GM23248 (cell line): ENCODE measurements around the gene ABR. TPM values are rescaled to one million over a fixed set of nuclear protein-coding genes. Genes with fewer than 3 reads are reported as not detected.
A peak's percentile ranks its signal among the peaks of the same experiment; 100 is the strongest.
"Not testable (repeated sequence)": the region's sequence is repeated elsewhere in the genome, so short reads cannot be mapped to it uniquely, and the experiment has no call there.

Experiments
- DNase-seq: peaks from one replicate; pipeline ENCODE4 v3.0.0-alpha.2; 2015
- H2AFZ ChIP-seq: fragments of 200-600 bp; sonication (generic); 2 replicates; pipeline ENCODE4 v1.6.1; 2016; ENCODE audit warnings: antibody characterized with exemption
- H3F3A ChIP-seq: fragments of 200-600 bp; sonication (generic); 2 replicates; pipeline ENCODE4 v1.6.1; 2016; ENCODE audit warnings: mild to moderate bottlenecking, antibody characterized with exemption, mixed run types; ENCODE audit not compliant: insufficient read depth
- H3K27ac ChIP-seq: fragments of 200-600 bp; sonication (generic); 2 replicates; pipeline ENCODE4 v1.5.1; 2016; ENCODE audit warnings: mild to moderate bottlenecking
- H3K27me3 ChIP-seq: fragments of 200-600 bp; sonication (generic); replicated peaks from 2 replicates; pipeline ENCODE4 v1.6.1; 2016; ENCODE audit warnings: mild to moderate bottlenecking; ENCODE audit not compliant: insufficient read depth
- H3K36me3 ChIP-seq: fragments of 200-600 bp; sonication (generic); 2 replicates; pipeline ENCODE4 v1.6.1; 2016; ENCODE audit warnings: low read depth, mild to moderate bottlenecking
- H3K4me1 ChIP-seq: fragments of 200-600 bp; sonication (generic); 2 replicates; pipeline ENCODE4 v1.6.1; 2016; ENCODE audit warnings: mild to moderate bottlenecking; ENCODE audit not compliant: insufficient read depth
- H3K4me2 ChIP-seq: fragments of 200-600 bp; sonication (generic); one replicate; pipeline ENCODE4 v1.6.1; 2016; ENCODE audit warnings: mild to moderate bottlenecking; ENCODE audit not compliant: unreplicated experiment
- H3K4me3 ChIP-seq: fragments of 200-600 bp; sonication (generic); 2 replicates; pipeline ENCODE4 v1.5.1; 2016; ENCODE audit warnings: mild to moderate bottlenecking
- H3K79me2 ChIP-seq: fragments of 200-600 bp; sonication (generic); 2 replicates; pipeline ENCODE4 v1.6.1; 2016; ENCODE audit warnings: mild to moderate bottlenecking; ENCODE audit not compliant: insufficient read depth
- H3K9ac ChIP-seq: fragments of 200-600 bp; sonication (generic); 2 replicates; pipeline ENCODE4 v1.6.1; 2016; ENCODE audit warnings: mild to moderate bottlenecking
- H3K9me2 ChIP-seq: fragments of 200-600 bp; sonication (generic); 2 replicates; pipeline ENCODE4 v1.6.1; 2016; ENCODE audit warnings: mixed run types, mild to moderate bottlenecking, moderate library complexity; ENCODE audit not compliant: insufficient read depth
- H3K9me3 ChIP-seq: fragments of 200-600 bp; sonication (generic); one replicate; pipeline ENCODE4 v1.6.1; 2017; ENCODE audit warnings: low read depth
- H4K20me1 ChIP-seq: fragments of 200-600 bp; sonication (generic); 2 replicates; pipeline ENCODE4 v1.6.0; 2016; ENCODE audit not compliant: insufficient read depth
- EZH2 ChIP-seq: fragments of 200-600 bp; sonication (generic); IDR thresholded peaks from 2 replicates; pipeline ENCODE4 v1.6.1; 2018; ENCODE audit warnings: antibody characterized with exemption, mild to moderate bottlenecking; ENCODE audit not compliant: insufficient read depth, poor library complexity, severe bottlenecking
- EZH2phosphoT487 ChIP-seq: fragments of 200-600 bp; sonication (generic); IDR thresholded peaks from 2 replicates; pipeline ENCODE4 v1.6.1; 2018; ENCODE audit warnings: antibody characterized with exemption, moderate library complexity, mild to moderate bottlenecking, low read depth; ENCODE audit not compliant: insufficient read depth
- WGBS, 2 experiments: methylation state at CpG; one replicate each; pipeline ENCODE4 v1.1.6; 2015 to 2017; ENCODE audit warnings: low lambda C conversion rate in 2 of 2, low coverage in 1 of 2; ENCODE audit errors: missing lambda C conversion rate in 2 of 2; 5-methylcytosine and 5-hydroxymethylcytosine counted together
- in situ Hi-C: fragments of 300-500 bp; cut with MboI; formaldehyde crosslinking; loops from 2 replicates; pipeline ENCODE4 v1.15.0; 2020
- polyA plus RNA-seq: library from polyadenylated mRNA; unstranded; fragments of >200 nt; fragmentation: Nextera tagmentation; extraction: Ambion mirVana; gene quantifications from 2 replicates; pipeline ENCODE4 v1.2.1, GENCODE V29; 2016
- total RNA-seq: library from RNA; depleted of rRNA; stranded (reverse); fragments of >200 nt; shearing (Covaris generic); gene quantifications from 2 replicates; pipeline ENCODE4 v1.2.3, GENCODE V29; 2014

The ABR gene
- total and polyA plus RNA-seq, 2 experiments from 2014 or later: 24.4 to 38.2 TPM

- in situ Hi-C loops: no loop called here
- H3K4me3 ChIP-seq: no peak overlapping the region
- peaks cover 38% of the 10 kb centered on the region for H3K79me2 ChIP-seq
- WGBS, 2 experiments: 46 to 49% methylated on average over 15 of the region's 15 CpGs
- no peaks in the 10 kb centered on the region for H3K9me2 ChIP-seq
- no peaks in the 10 kb centered on the region for H3K27me3 ChIP-seq
- H3K36me3 ChIP-seq: peaks cover 17% of the 10 kb centered on the region; the same call in 1 of the 2 replicates
- no peaks in the 10 kb centered on the region; the same call in 1 of the 2 replicates for H4K20me1 ChIP-seq
- no peak overlapping the region for H3K4me2 ChIP-seq
- peaks cover 44% of the 10 kb centered on the region for H3F3A ChIP-seq
- peaks cover 40% of the 10 kb centered on the region for H3K4me1 ChIP-seq
- H3K9me3 ChIP-seq: no peaks in the 10 kb centered on the region
- TF ChIP-seq EZH2 (no peak), EZH2phosphoT487 (no peak)
- no peak overlapping the region for H2AFZ ChIP-seq
- DNase-seq: peak; percentile 51
- peak overlapping the region; percentile 19; the same call in 1 of the 2 replicates for H3K9ac ChIP-seq
- H3K27ac ChIP-seq: peak overlapping the region; percentile 70
These were observed 179.0 kb downstream of the ABR start for GRCh38 chr17:1000597-1001461.

- peak overlapping the region; percentile 92 for H3K4me2 ChIP-seq
- H3K4me1 ChIP-seq: peaks cover 38% of the 10 kb centered on the region
- H3K9me2 ChIP-seq: no peaks in the 10 kb centered on the region
- peaks cover 17% of the 10 kb centered on the region; the same call in 1 of the 2 replicates for H3K36me3 ChIP-seq
- in situ Hi-C loops: no loop called here
- peak overlapping the region; percentile 92 for H3K27ac ChIP-seq
- DNase-seq: no peak
- 3 to 12% methylated on average over 2 of the region's 2 CpGs for WGBS, 2 experiments
- no peaks in the 10 kb centered on the region; the same call in 1 of the 2 replicates for H4K20me1 ChIP-seq
- no peaks in the 10 kb centered on the region for H3K9me3 ChIP-seq
- peak overlapping the region; percentile 99 for H3K9ac ChIP-seq
- H3K79me2 ChIP-seq: peaks cover 38% of the 10 kb centered on the region
- TF ChIP-seq EZH2: no peak
- TF ChIP-seq EZH2phosphoT487: no peak
- H3F3A ChIP-seq: peaks cover 38% of the 10 kb centered on the region
- peak overlapping the region; percentile 99 for H3K4me3 ChIP-seq
- H2AFZ ChIP-seq: no peak overlapping the region
- H3K27me3 ChIP-seq: no peaks in the 10 kb centered on the region
These were observed 181.7 kb downstream of the ABR start for GRCh38 chr17:998111-998510.

- Histone ChIP-seq H3K27ac (peak within 1 kb of the TSS; percentile 92), H3K4me3 (peak within 1 kb of the TSS; percentile 99), H3K79me2 (peaks cover 38% of the 10 kb centered on the region), H3K9ac (peak within 1 kb of the TSS; percentile 99), H3K27me3 (no peaks in the 10 kb centered on the region), H4K20me1 (no peaks in the 10 kb centered on the region), H3K9me3 (no peaks in the 10 kb centered on the region), H3K4me2 (peak within 1 kb of the TSS; percentile 92), H3K36me3 (peaks cover 17% of the 10 kb centered on the region; the same call in 1 of the 2 replicates), H3K9me2 (no peaks in the 10 kb centered on the region), H3F3A (peaks cover 26% of the 10 kb centered on the region), H2AFZ (peak within 1 kb of the TSS; percentile 91), H3K4me1 (peaks cover 25% of the 10 kb centered on the region)
- WGBS, 2 experiments: 1% methylated on average over 65 to 71 of the region's 71 CpGs
- TF ChIP-seq EZH2phosphoT487 (no peak), EZH2 (no peak)
- peak; percentile 99 for DNase-seq
- in situ Hi-C loops: no loop called here
These were observed 183.0 kb downstream of the ABR start, which contains the start of gene TIMM22 for GRCh38 chr17:996554-997344. Gene TIMM22 (plus strand): TSS chr17:997129. CDS start chr17:997143, 14 bp downstream.

- Histone ChIP-seq H3F3A (peaks cover 13% of the 10 kb centered on the region), H3K79me2 (peaks cover 33% of the 10 kb centered on the region), H3K4me1 (peaks cover 12% of the 10 kb centered on the region)
- H3K27ac ChIP-seq, H4K20me1 ChIP-seq, DNase-seq, H2AFZ ChIP-seq, H3K27me3 ChIP-seq, H3K9me2 ChIP-seq, in situ Hi-C loops, H3K9ac ChIP-seq, H3K36me3 ChIP-seq, H3K4me2 ChIP-seq, H3K9me3 ChIP-seq, H3K4me3 ChIP-seq: not testable (repeated sequence)
- WGBS, 2 experiments: 71 to 79% methylated on average over 8 of the region's 8 CpGs
These were observed 184.5 kb downstream of the ABR start for GRCh38 chr17:995324-995723.
